ENCODE results near the gene ERGIC1.
"Not testable (repeated sequence)": the region's sequence is repeated elsewhere in the genome, so short reads cannot be mapped to it uniquely, and the experiment has no call there.

ERGIC1 gene

DNA sequence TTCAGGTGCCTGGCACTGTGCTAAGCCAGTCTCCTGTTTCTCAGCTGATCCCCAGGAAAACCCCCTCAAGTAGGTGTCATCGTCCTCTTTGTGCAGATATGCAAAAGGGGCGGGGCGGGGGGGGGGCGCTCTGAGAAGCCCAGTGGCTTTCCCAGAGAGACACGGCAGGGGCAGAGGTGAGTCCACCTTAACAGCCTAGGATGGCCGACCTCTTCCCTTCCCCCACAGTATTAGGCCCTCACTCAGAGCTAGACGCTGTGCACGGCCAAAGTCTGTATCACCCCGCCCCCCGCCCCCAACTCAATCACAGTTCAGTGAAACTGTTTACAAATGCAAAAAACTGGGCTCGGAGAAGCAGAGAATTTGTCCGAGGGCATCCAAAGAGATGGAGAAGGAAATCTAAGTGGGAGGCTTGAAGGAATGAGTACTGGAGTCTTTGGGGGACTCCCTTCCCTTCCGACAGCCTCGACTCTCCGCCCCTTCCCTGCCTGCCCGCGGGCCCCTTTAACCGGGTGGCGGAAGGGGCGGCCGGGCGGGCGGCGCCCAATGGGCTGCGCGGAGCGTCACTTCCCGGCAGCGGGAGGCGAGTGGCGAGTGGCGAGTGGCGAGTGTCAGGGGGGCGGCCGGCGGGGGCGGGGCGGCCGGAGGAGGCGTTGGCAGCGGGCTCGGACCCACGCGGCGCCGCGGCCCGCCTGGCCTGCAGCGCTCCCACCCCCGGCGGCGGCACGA is at the start of gene ERGIC1:
Gene ERGIC1, plus strand, starts transcription at position 566 of the 729 bp plus-strand sequence. Its CDS starts 163 bp downstream, at position 729.
- in situ Hi-C loops (cut with MboI; ENCODE audit: low pct_unique_long_range_greater_than_20kb, low sequenced_read_pairs), result no loop called here
- DNase-seq, result peak; percentile 70

DNA sequence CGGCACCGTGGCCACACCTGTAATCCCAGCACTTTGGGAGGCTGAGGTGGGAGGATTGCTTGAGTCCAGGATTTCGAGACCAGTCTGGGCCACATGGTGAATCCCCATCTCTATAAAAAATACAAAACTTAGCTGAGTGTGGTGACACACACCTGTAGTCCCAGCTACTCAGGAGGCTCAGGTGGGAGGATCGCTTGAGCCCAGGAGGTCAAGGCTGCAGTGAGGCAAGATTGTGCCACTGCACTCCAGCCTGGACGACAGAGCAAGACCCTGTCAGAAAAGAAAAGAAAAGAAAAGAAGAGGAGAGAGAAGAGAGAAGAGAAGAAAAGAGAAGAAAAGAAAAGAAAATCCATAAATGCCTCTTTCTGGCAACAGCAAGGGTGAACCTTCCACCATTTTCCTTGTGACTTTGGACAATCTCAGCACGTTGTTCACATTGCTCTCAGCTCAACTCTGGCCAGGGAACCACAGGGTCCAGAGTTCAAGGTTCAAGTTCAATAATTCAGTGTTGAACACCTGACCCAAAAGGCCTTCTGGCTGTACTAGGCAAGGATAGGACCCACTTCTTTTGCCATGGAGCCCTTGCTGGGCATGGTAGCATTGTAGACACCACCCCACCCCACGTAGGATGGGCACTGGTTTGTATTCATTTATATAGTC is 48.5 kb upstream of the ERGIC1 start:
- in situ Hi-C loops (cut with MboI; ENCODE audit: low pct_unique_long_range_greater_than_20kb, low sequenced_read_pairs), result no loop called here
- no peak for DNase-seq

- in situ Hi-C loops (cut with MboI; ENCODE audit: low pct_unique_long_range_greater_than_20kb, low sequenced_read_pairs), result no loop called here
- DNase-seq, result no peak
Measured at GRCh38 chr5:172786736-172787462, 47.2 kb upstream of the ERGIC1 start.

- DNase-seq; in situ Hi-C loops (cut with MboI; ENCODE audit: low pct_unique_long_range_greater_than_20kb, low sequenced_read_pairs): not testable (repeated sequence)
Measured at GRCh38 chr5:172787538-172787937, 46.5 kb upstream of the ERGIC1 start.

- peak; percentile 29 for DNase-seq
Measured at GRCh38 chr5:172788771-172789686, 45.0 kb upstream of the ERGIC1 start.

GRCh38 chr5:172789687-172790495 is 44.2 kb upstream of the ERGIC1 start:
- in situ Hi-C loops (cut with MboI; ENCODE audit: low pct_unique_long_range_greater_than_20kb, low sequenced_read_pairs), result no loop called here
- DNase-seq, result no peak

More at GRCh38 chr5:172788771-172789686, 45.0 kb upstream of the ERGIC1 start:
- in situ Hi-C loops (cut with MboI; ENCODE audit: low pct_unique_long_range_greater_than_20kb, low sequenced_read_pairs), result no loop called here

- no peak for DNase-seq
- in situ Hi-C loops (cut with MboI; ENCODE audit: low pct_unique_long_range_greater_than_20kb, low sequenced_read_pairs), result no loop called here
Measured at GRCh38 chr5:172790496-172790889, 43.6 kb upstream of the ERGIC1 start.

DNA sequence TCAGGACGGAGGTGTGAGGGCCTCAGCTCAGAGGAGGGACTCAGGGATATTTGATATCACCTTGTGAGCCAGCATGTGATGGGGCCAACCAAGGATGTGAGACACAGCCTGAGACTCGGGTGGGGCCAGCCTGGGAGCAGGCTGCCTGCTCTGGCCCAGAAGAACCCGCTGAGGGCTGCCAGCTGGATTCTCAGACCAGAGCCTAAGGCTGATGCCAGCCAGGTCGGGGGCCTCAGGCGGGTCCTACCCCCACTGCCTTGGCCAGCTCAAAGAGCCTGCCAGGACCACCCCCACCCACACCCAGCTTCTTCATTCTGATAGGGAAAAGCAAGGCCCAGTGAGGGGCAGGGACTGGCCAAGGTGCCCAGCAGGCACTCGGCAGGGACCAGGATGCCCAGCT is 42.8 kb upstream of the ERGIC1 start:
- in situ Hi-C loops (cut with MboI; ENCODE audit: low pct_unique_long_range_greater_than_20kb, low sequenced_read_pairs), result no loop called here
- DNase-seq, result no peak

DNA sequence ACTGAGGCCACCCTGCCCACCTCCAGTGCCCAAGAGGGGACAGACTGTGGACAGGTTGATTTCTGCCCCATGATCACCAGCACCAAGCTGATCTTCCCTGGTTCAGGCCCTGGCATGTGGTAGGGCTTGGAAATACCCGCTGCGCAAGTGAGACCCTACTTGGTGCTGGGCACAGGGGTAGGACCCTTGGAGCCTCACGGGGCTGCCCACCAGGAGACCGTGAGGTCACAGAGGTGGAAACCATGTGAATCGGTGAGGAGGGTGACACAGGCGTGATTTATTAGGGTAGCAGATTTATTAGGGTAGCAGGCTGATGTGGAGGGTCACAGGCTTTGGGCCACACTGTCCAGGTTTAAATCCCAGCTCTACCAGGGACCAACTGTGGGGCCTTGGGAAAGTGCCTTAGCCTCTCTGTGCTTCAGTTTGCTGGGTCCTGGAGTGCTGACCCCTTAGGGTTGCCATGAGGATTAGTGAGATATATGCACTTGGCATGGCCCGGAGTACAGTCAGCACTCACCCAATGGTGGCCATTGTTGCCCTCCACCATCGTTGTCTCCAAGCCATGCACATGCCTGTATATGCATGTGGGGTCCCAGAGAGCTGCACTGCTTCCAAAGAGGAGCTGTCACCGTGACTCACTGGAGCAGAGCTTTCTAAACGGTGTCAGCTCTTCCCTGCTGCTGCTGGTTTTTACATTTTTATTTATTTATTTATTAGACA is 42.2 kb upstream of the ERGIC1 start:
- no peak for DNase-seq
- in situ Hi-C loops (cut with MboI; ENCODE audit: low pct_unique_long_range_greater_than_20kb, low sequenced_read_pairs), result no loop called here

GRCh38 chr5:172792701-172793570 is 41.1 kb upstream of the ERGIC1 start:
- in situ Hi-C loops (cut with MboI; ENCODE audit: low pct_unique_long_range_greater_than_20kb, low sequenced_read_pairs), result no loop called here

GRCh38 chr5:172793577-172794488 is 40.2 kb upstream of the ERGIC1 start:
- in situ Hi-C loops (cut with MboI; ENCODE audit: low pct_unique_long_range_greater_than_20kb, low sequenced_read_pairs), result no loop called here
- DNase-seq, result peak; percentile 50

More at GRCh38 chr5:172792701-172793570, 41.1 kb upstream of the ERGIC1 start:
- no peak for DNase-seq

DNA sequence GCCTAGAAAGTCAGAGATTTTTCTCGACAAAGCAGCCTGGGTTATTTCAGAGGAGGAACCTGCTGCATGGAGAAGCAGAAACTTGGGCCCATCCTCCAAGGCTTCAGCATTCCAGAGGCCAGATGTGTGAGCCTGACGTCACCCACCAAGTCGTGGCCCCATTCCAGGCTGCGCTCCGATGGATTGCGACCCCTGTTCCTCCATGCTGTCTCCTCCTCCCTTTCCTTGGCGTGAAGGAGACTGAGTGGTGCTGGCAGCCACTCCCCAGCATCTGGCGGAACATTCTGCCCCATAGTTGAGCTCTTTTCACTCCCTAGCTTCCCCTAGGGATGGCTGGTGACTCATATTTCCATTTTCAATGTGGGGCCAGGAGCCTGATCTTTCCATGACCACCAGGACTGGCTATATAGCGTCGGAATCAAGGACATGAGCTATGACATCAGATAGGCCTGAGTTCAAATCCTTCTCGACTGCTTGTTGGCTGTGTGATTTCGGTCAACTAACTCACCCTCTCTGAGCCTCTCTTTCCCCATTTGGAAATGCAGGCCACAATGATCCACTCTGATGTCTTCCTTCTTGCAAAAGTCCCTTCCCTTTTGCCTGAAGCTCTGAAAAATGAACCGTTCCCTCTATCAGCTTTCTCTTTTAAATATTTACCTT is 38.6 kb upstream of the ERGIC1 start:
- DNase-seq, result no peak
- in situ Hi-C loops (cut with MboI; ENCODE audit: low pct_unique_long_range_greater_than_20kb, low sequenced_read_pairs), result no loop called here

GRCh38 chr5:172796306-172796705 is 37.7 kb upstream of the ERGIC1 start:
- in situ Hi-C loops (cut with MboI; ENCODE audit: low pct_unique_long_range_greater_than_20kb, low sequenced_read_pairs), result no loop called here
- DNase-seq, result no peak

DNA sequence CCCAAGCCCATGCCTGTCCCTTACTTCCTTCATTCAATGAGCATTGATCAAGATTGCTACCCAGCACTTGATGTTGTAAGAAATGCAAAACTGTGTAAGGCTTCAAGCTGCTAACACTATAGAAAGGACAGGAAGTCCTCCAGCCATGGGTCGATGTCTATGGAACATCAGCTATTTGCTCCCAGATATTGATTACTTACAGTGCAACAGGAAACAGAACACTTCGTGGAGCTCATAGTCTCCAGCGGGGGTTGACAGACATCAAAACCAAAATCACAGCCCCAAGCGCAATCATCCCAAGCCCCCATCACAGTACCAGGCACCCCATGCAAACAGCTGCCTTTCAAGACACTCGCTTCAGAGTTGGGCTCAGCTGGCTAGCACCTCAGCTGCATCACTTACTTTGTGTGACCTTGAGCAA is 36.3 kb upstream of the ERGIC1 start:
- in situ Hi-C loops (cut with MboI; ENCODE audit: low pct_unique_long_range_greater_than_20kb, low sequenced_read_pairs), result no loop called here
- DNase-seq, result no peak
